ENCODE measurements around the gene TMEM200B.
"Not testable (repeated sequence)": the region's sequence is repeated elsewhere in the genome, so short reads cannot be mapped to it uniquely, and the experiment has no call there.

TMEM200B gene

DNA sequence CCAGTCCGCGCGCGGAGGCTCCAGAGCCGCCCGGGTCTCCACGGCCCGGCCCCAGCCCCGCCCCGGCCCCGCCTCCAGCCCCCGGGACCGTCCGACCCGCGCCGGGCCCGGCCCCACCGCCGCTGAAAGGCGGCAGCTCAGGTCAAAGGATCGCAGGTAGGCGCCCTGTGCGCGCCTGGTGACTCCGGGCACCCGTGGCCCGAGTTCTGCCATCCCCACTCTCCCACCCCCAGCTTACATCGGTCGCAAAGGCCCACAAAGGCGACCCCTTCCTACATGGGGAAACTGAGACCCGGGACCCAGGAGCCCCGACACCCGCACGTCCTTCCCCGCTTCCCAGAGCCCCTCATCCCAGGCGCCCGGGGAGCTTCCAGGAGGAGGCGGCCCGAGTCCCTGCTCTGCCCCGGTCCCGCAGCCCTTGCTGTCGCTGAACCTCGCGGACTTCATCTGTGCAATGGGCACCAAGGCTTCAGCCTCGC is at the start of gene TMEM200B:
TMEM200B (minus strand) TSS at position 17 of the 479 bp plus-strand sequence. CDS start 2,075 bp downstream, outside the sequence.
- no peak for DNase-seq

DNA sequence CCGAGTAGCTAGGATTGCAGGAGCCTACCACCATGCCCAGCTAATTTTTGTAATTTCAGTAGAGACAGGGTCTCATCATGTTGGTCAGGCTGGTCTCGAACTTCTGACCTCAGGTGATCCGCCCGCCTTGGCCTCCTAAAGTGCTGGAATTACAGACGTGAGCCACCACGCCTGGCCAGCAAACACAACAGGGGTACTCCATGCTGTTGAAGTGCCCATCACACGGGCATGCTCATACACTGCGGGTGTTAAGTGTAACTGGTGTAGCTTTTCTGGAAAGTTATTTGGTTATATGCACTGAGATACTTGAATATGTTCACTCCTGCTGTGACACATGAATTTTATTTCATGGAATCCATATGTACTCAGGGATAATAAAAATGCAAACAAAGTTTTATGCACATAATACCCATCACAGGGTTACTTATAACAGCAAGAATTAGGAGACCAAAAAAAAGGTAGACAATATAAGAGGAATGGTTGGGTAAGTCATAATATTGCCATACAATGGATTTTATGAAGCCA is 48.8 kb upstream of the TMEM200B start:
- DNase-seq = no peak

DNA sequence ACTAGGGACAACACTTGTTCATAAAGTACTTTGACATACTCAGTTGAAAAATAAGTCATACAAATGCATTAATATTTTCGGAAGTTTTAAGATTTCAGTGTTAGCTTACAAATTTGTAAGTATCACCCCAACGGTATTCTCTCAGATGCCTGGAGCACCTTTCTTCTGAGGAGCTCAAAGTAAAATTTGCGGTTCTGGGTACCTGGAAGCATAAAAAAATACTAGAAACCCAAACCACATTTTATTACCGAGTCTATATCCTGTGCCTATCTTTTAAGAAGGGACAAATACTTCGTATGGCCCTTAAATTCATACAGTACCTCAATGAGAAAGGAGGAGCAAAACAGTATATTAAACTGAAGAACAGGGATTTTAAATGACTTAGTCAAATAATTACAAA is 47.8 kb upstream of the TMEM200B start:
- no peak for DNase-seq

DNA sequence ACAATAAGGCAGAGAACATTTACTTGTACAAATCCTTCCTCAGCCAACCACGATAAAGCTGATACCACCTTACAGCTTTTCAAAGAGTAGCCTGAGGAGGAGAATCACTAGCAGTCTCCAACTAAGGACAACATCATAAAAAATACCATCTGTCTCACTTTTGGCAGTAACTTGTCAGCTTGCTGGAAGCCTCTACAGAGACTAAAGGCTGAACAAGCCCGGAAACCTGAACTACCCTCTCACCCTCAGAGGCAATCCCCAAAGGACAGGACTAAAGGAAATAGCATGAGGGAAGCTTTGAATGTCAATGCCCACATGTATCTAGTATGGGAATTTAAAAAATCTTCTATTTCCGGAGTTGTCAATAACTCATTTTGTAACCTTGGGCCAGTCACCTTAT is 47.4 kb upstream of the TMEM200B start:
- DNase-seq = no peak

DNA sequence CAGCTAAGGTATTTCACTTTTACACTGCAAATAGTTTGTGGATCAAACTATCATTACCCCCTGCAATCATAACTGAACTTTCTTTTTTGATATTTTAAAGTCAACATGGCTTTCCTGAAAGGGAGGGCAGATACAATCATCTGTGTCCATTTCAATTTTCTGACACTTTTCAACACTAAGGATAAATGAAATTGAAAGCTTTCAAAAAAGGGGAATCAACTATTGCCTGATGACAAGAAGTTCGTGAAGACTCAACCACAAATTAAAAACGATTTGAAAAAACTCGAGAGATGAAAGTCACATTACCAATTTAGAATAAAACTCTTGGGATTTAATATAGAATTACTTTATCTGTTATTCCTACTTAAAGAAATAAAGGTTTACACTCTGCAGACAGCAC is 46.3 kb upstream of the TMEM200B start:
- no peak for DNase-seq

DNA sequence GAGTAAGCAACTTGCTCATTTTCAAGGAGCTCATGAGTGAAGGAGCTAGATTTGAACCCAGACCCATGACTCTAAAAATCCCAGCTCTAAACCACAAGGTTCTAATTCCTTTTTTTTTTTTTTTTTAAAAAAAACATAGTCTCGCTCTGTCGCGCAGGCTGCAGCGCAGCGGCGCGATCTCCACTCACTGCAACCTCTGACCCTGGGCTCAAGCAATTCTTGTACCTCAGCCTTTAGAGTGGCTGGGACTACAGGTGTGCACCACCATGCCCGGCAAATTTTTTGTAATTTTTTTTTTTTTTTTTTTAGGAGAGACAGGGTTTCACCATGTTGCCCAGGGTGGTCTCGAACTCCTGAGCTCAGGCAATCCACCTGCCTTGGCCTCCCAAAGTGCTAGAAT is 44.2 kb upstream of the TMEM200B start:
- no peak for DNase-seq

DNA sequence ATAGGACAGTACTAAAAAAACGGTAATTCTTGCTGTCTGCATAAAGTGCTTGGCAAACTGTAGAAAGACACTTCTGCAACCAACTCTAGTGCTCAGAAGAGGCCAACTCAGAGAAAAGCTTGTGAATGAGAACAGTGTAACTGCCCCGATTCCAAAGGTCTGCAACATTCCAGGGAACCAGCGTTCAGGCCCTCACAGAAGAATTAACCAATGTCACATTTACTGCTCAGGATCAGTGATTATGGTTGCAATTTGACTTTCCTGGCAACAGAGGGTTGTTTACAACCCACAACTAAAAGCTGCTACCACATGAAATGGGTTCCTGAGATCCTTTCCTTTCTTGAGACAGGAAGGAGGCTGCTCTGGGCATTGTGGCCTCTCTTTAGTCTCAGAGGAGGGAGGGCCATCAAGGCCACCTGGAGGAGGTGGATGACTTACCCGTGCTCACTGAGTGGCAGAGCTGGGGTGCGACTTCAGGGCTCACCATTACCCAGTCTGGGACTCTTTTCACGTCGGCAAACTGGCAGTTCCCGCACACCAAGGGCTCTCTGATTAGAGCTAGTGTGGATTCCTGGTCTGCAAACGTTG is 42.7 kb upstream of the TMEM200B start:
- DNase-seq = no peak

DNA sequence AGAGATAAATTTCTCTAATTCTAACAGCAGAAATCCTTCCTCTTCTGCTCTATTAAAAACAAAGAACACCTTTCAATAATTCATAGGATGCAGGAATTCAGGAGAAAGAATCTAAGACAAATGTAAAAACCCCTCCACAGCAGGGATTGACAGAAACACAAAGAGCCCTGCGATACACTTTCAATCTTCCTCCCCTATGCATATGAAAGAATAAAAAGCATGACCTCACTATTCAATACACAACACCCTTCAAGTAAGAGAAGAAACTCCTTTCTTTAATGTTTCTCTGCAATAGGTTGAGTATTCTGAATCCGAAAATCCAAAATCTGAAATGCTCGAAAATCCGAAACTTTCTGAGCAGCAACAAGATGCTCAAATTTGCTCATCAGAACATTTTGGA is 40.9 kb upstream of the TMEM200B start:
- no peak for DNase-seq

DNA sequence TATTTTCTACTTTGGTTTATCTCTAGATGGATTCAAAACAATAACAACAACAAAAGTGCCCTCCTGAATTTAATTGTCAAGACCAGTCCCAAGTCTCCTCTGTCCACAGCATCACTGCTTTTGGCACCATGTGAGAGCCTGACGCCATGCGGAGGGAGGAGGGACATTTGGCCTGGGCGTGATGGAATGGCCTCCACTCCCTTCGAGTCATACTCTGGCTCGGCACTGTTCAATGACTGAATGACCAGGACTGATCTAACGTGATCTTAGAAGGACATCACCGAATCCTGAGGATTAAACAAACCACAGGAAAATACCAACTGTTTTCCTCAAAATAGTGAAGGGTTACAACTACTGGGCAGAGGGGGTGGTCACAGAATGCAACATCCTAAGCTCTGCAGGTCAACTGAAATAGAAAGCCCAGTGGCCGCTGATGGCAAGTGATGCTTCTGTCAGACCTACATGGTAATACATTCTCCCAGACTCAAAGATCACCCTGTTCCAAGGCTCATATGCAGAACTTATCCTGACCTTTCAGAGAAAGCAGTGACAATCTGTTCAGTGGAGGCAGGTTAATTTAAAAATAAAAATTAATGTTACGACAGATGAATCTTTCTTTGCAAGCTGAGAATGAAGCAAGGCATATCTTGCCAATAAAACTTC is 38.9 kb upstream of the TMEM200B start:
- DNase-seq = no peak

DNA sequence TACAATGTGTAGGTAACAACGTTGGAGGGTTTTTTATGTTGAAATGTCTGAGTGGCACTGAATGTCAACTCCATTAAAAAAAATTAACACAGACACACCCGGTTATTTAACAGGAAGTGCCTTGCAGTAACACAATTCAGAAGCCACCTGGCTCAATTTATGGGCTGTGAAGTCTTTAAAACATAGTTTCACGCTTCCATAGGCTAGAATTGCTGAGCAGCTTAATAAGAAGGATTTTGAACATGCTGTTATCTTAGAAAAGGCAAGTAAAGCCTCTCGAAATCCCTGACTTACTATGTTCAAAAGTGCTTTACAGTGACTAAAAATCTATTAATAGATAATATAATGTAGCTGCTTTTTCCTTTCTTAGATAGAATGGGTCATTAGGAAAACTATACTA is 38.3 kb upstream of the TMEM200B start:
- no peak for DNase-seq

DNA sequence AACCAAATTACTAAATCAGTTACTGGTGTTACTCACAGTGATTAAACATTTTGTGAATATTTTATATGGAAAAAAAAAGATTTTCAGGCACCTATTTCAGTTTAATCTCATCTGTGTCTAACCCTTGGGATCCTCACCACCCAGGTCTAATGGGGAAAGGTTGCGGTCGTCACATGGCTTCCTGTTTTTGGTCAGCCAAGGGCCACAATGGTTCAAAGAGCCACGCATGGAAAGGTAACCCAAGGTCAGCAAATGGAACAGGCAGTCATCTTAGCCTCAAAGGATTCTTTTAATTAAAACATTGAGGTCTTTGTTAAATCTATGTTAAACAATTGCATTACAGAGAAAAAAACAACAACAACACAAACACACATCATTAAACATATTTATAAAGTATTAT is 36.1 kb upstream of the TMEM200B start:
- DNase-seq = no peak

DNA sequence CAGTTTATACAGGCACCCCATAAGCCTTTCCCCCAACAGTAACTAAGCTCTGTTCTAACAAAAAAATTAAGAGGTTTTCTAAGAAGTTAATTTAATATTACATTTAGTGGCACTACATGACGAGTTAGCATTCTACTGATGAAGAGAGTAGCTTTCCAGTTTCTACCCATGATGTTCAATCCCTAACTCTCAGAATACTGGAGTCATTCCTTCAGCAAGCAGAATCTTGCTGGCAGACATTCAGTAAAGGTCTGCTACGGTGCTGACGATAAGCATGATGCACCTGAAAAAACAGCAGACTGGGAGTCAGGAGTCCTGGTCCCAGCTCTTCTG is 33.5 kb upstream of the TMEM200B start:
- no peak for DNase-seq

DNA sequence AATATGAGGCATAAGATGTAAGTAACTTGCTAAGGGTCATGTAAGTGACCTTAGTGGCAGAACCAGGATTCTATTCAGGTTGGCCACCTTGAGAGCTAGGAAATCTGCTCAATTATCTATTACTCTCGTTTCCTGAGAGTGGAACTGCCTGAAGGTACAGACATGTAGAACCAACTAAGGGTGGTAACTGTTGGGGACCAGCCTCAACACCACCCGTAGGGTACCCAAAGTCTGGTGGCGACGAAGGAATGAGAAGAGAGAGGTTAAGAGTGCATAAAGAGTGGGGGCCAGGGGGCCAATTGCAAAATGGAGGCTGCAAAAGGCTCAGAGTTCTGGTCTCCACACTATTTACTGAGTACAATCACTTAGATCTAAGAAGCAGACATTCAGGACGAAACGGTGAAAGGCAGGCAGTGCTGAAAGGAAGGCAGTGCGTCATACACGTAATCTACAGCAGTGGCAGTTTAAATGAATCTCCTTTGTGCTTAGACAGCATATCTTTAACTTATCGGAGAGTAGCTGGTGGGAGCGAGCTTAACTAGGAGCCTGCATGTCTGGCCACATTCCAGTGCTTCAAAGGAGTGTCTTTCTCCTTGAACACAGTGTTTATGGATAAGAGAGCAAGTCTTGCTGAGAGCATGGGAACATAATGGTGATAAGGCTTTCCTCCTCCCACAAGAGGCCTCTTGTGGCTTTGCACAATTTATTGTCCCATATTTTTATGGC is 33.0 kb upstream of the TMEM200B start:
- DNase-seq = no peak

DNA sequence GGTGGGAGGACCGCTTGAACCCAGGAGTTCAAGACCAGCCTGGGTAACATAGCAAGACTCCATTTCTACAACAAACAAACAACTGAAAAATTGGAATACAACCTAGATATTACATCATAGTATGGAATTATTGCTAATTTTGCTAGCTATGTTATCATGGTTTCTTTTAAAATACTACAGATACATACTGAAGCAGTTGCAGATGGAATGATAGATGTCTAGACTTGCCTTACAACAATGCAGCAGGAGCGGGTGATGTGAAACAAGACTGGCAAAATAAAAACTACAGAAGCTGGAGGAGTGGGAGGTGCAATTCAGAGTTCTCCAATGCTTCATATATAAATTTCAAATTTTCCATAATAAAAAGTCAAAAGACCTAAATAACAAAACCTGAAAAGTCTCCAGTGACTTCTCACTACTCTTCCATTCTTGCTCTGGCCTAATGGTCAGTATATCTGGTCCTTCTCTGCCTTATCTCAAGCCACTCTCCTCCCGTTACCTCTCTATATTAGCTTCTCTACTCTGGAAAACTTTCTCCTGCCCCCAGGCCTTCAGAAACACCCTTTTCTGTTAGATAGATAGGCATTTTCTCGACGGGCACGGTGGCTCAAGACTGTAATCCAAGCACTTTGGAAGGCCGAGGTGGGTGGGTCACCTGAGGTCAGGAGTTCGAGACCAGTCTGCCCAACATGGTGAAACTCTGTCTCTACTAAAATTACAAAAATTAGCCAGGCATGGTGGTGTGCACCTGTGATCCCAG is 28.5 kb upstream of the TMEM200B start:
- DNase-seq = no peak

DNA sequence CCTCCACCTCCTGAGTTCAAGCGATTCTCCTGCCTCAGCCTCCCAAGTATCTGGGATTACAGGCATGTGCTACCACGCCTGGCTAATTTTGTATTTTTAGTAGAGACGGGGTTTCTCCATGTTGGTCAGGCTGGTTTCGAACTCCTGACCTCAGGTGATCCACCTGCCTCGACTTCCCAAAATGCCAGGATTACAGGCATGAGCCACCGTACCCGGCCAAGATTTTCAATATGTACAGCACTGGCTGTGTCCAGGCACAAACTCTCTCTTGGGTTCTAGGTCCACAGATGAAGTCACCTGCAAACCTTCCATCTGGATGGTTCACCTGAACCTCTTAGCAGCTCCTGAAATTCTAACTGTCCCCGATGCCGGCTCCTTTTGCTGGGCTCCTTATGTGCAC is 26.6 kb upstream of the TMEM200B start:
- DNase-seq = not testable (repeated sequence)

DNA sequence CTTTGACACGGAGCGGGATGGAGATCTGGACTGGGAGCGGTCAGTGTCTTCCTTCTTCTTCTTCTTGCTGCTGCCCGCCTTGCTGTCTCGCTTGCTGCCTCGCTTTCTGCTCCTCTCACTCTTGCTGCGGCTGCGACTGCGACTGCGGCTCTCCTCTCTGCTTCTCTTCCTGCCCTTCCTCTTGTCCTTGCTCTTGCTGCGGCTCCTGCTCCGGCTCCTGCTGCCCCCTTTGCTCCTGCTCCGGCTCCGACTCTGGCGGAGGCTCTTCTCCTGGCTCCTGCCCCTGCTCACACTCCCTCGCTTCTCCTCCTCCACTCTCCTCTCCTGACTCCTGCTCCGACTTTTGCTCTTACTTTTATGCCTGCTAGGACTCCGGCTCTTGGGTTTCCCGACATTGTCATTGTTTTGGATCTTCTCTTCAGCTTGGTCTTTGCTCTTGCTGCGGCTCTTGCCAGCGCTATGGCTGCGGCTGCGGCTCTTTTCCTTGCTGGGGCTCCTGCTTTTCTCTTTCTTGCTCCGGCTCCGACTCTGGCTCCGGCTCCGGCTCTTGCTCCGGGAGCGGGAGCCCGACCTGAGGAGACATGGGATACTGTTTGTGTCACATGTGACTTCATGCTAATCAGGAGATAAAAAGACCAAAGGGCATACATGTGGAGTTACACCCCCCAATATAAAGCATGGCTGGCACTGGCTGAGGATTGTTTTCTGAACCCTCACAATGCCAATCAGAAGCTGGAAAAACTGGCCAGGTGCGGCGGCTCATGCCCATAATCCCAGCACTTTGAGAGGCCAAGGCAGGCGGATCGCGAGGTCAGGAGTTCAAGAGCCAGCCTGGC is 25.2 kb upstream of the TMEM200B start:
- no peak for DNase-seq

DNA sequence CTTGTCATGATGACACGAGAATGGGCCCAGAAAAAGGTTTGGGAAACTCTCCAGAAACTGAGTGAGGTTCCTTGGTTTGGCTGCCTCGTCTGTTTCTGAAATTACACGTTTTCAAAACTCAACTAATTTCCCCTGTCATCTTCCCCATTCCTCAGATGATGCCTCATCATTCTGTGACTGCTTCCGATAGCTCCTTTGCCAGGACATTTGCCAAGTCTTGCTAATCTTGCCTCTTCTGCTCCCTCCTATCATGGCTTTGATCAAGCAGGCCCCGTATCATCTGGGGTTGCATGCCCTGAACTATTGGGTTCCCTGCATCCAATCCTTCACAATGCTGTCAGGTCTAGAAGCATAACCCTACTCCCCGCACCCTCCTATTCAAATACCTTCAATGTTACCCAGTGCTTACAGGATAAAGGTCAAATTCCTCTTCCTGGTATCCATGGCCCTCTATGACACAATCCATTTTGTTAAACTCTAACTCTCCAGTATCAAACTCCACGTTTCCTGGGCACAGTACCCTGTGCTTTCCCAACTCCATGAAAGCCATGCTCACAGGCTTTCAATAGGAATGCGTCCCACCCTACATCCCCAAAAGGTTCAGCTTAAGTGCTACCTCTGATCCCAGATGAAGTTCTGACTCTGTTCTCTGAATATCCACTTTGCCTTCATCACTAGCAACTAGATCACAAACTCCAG is 22.2 kb upstream of the TMEM200B start:
- no peak for DNase-seq

DNA sequence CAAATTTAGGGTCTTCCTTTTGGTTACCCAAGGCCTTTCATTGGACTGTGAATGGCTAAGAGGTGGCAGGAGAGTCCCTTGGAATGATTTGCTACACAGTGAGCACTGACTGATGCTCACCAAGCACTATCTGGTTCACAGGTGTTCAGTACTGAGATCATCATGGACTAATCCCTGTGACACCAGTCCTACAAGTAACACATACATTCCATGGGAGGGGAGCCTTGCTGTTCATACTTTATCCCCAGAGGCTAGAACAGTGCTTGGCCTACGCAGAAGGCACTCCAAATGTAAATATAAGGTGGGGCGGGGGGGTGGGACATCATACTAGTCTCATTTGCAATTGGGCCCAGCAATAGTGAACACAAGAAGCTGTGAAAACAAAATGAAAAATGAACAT is 20.5 kb upstream of the TMEM200B start:
- no peak for DNase-seq

DNA sequence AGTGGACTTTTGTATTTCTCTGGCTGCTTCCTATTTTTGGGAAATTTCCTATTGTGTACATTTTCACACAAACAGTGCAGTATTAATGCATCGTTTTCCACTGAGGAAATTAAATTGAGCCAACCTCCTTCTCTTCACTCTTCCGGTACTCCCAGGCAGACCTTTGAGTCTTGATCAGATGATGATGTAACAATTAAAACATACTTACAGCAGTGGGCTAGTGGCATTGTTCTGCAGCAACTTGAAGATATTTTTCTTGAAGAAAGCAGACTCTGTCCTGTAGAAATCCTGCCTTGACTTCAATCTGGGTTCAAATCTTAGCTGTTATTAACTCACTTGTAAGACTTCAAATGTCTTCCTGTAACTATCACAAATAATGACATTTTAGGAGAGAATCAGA is 19.0 kb upstream of the TMEM200B start:
- no peak for DNase-seq

DNA sequence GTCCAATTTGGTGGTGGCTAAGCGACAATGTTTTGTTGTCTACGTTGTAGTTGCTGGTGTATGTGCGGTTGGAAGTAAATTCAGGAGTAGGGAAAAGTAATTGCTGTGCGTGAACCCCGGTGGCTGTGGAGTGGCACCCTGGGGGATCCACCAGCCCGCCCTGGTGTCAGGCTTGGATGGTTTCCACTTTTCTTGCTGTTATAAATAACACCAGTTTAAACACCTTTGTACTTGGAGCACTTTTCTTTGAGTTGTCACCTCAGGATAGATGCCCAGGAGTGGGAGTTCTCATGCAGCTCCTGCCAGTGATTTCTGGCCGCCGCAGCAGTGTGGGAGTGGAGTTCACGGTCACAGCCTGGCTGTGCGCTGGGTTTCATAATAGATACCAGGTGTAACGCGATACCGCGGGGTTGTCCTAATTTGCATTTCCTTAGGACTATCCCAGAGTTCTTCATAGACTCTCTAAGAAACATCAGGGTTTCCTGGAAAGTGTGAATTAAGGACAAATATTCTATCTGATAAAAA is 12.8 kb upstream of the TMEM200B start:
- DNase-seq = no peak

DNA sequence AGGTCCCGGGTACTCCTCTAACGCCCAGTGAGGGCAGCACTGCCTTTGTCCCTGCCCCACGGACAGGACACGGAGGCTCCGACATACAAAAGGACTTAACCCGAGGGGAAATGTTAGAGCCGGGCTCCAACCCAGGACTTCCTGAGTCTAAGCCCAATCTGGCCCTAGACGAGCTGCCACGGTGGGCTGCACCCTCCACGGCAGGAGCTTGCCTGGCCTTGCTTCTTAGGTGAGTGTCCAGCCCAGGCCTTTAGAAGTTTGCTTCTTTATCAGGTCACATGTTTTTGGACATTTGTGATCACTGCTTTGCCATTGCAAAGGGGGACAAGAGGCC is 11.0 kb upstream of the TMEM200B start:
- no peak for DNase-seq
